ENCODE data around the gene NFE2L2.

DNA sequence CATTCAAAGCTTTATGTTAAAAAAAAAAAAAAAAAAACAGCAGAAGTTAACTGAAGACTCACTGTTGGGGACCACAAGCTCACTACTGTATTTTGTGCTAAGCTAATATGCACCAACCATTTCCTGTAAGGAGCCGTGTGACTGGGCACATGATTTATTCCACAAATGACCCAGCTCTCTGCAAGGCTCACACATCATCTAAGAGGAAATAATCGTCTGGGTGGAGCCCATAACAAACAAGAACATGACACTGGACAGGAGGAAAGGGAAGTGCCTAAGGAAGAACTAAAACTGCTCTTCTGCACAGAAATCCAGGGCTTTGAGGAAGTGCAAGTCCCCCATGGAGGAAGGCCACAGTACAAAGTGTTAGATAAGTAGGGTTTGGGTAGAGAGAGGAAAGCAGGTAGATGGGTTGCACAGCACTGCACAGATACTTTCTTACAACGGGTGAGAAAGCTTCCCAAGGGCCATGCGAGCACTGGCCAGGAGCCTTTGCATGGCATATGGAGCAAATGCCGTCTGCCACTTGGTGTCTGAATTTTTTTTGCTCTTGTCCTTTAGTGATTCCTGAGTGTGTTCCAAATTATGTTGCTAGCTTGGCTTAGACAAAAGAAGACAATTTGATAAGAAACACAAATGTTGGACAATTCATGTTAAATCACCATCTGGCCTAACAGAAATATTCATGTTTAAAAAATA, 24.4 kb downstream of the NFE2L2 start:
- TF ChIP-seq EZH2 (IDR thresholded peaks at IDR 0.05; ENCODE audit: insufficient read depth, poor library complexity, severe bottlenecking) (no peak), EZH2phosphoT487 (IDR thresholded peaks at IDR 0.05; ENCODE audit: insufficient read depth, low read depth) (no peak)
